ENCODE measurements around the gene ALG2. TPM values are rescaled to one million over a fixed set of nuclear protein-coding genes. Genes with fewer than 3 reads are reported as not detected.

The ALG2 gene
- total RNA-seq, 3 donors from 2014 or later (not counting 1 experiment from before 2014, with no cell fraction given): 17.3 to 23.2 (median 20.7) TPM

- Histone ChIP-seq H3K27me3 (ENCODE audit: control insufficient read depth, insufficient read depth, low read length) (no peaks in the 10 kb centered on the region), H3K4me3 (ENCODE audit: low read length) (no peak overlapping the region), H3K4me1 (ENCODE audit: control insufficient read depth, insufficient read depth, low read length) (peaks cover 27% of the 10 kb centered on the region), H3K9me3 (ENCODE audit: control insufficient read depth, insufficient read depth, low read length) (no peaks in the 10 kb centered on the region), H3K27ac (ENCODE audit: low read length) (peak overlapping the region; percentile 27), H3K36me3 (ENCODE audit: control insufficient read depth, insufficient read depth, low read length) (no peaks in the 10 kb centered on the region)
- Mint-ChIP-seq H3K36me3 (no peaks in the 10 kb centered on the region), H3K4me3 (peak overlapping the region; percentile 57), H3K9me3 (no peaks in the 10 kb centered on the region), H3K27me3 (ENCODE audit: low read depth in 2 of 2) (peaks cover 12 to 15% of the 10 kb centered on the region in 2 donors), H3K27ac (peak overlapping the region; percentile 34 to 72), H3K4me1 (peaks cover 17 to 22% of the 10 kb centered on the region in 2 donors)
- intact Hi-C loops (cut with micrococcal nuclease): loop anchor here (1.0 kb wide), 3 partner anchors 21 to 1140 kb away; no protein-coding TSS in a partner anchor
- ATAC-seq (peak; percentile 87 to 92 (median 90)), DNase-seq (peak; percentile 70 to 91)
- 49% methylated on average over 29 of the region's 29 CpGs for WGBS (ENCODE audit: insufficient coverage)
- TF ChIP-seq CTCF (IDR thresholded peaks at IDR 0.05): peak; percentile 88
Measured at GRCh38 chr9:99184475-99185347, 37.0 kb downstream of the ALG2 start.

GRCh38 chr9:99184110-99184474, 37.6 kb downstream of the ALG2 start:
- ATAC-seq: no peak
- peaks cover 27% of the 10 kb centered on the region for H3K4me1 ChIP-seq (ENCODE audit: control insufficient read depth, insufficient read depth, low read length)

GRCh38 chr9:99183616-99184015, 38.1 kb downstream of the ALG2 start:
- 91% methylated on average over 3 of the region's 3 CpGs for WGBS (ENCODE audit: insufficient coverage)
- Mint-ChIP-seq H3K36me3 (no peaks in the 10 kb centered on the region), H3K27me3 (ENCODE audit: low read depth in 2 of 2) (peaks cover 4 to 6% of the 10 kb centered on the region in 2 donors), H3K4me1 (peaks cover 17 to 22% of the 10 kb centered on the region in 2 donors), H3K27ac (peak overlapping the region in 1 of 2 donors; percentile 72), H3K9me3 (no peaks in the 10 kb centered on the region), H3K4me3 (no peak overlapping the region)
- Histone ChIP-seq H3K27me3 (ENCODE audit: control insufficient read depth, insufficient read depth, low read length) (no peaks in the 10 kb centered on the region), H3K4me3 (ENCODE audit: low read length) (no peak overlapping the region), H3K36me3 (ENCODE audit: control insufficient read depth, insufficient read depth, low read length) (no peaks in the 10 kb centered on the region), H3K27ac (ENCODE audit: low read length) (no peak overlapping the region), H3K9me3 (ENCODE audit: control insufficient read depth, insufficient read depth, low read length) (no peaks in the 10 kb centered on the region), H3K4me1 (ENCODE audit: control insufficient read depth, insufficient read depth, low read length) (peaks cover 27% of the 10 kb centered on the region)
- no peak for TF ChIP-seq CTCF (IDR thresholded peaks at IDR 0.05)
- DNase-seq (no peak), ATAC-seq (no peak)
- intact Hi-C loops (cut with micrococcal nuclease): loop anchor here (1.0 kb wide), 3 partner anchors 20 to 1141 kb away; no protein-coding TSS in a partner anchor

More at GRCh38 chr9:99184110-99184474, 37.6 kb downstream of the ALG2 start:
- intact Hi-C loops (cut with micrococcal nuclease): loop anchor here (1.0 kb wide), 3 partner anchors 21 to 1140 kb away; no protein-coding TSS in a partner anchor
- no peaks in the 10 kb centered on the region for H3K36me3 Mint-ChIP-seq
- DNase-seq: no peak
- no peaks in the 10 kb centered on the region for H3K9me3 ChIP-seq (ENCODE audit: control insufficient read depth, insufficient read depth, low read length)
- no peaks in the 10 kb centered on the region for H3K9me3 Mint-ChIP-seq
- H3K4me3 ChIP-seq (ENCODE audit: low read length): no peak overlapping the region
- H3K36me3 ChIP-seq (ENCODE audit: control insufficient read depth, insufficient read depth, low read length): no peaks in the 10 kb centered on the region
- peaks cover 7 to 9% of the 10 kb centered on the region in 2 donors for H3K27me3 Mint-ChIP-seq (ENCODE audit: low read depth in 2 of 2)
- H3K27me3 ChIP-seq (ENCODE audit: control insufficient read depth, insufficient read depth, low read length): no peaks in the 10 kb centered on the region
- no peak for TF ChIP-seq CTCF (IDR thresholded peaks at IDR 0.05)
- peak overlapping the region; percentile 27 for H3K27ac ChIP-seq (ENCODE audit: low read length)
- no peak overlapping the region for H3K4me3 Mint-ChIP-seq
- 36% methylated on average over 10 of the region's 10 CpGs for WGBS (ENCODE audit: insufficient coverage)
- peaks cover 17 to 22% of the 10 kb centered on the region in 2 donors for H3K4me1 Mint-ChIP-seq
- H3K27ac Mint-ChIP-seq: peak overlapping the region in 1 of 2 donors; percentile 72

Measured in natural killer cell (primary cell).